ENCODE data around the gene RILPL1. TPM values are rescaled to one million over a fixed set of nuclear protein-coding genes. Genes with fewer than 3 reads are reported as not detected.

Gene RILPL1
- total and polyA plus RNA-seq, 4 donors = 1.3 to 2.7 (median 2.1) TPM

- DNase-seq (ENCODE audit: low spot score) = no peak
- 54% methylated on average over 1 of the region's 1 CpG for WGBS
- H3K27me3 ChIP-seq (ENCODE audit: control insufficient read depth in 4 of 4, insufficient read depth in 4 of 4, low read length in 3 of 4) = no peaks in the 10 kb centered on the region
- peaks cover 0 to 21% (median 9%) of the 10 kb centered on the region in 4 donors for H3K4me1 ChIP-seq (ENCODE audit: control insufficient read depth in 4 of 4, insufficient read depth in 4 of 4, low read length in 3 of 4)
- H3K9ac ChIP-seq (ENCODE audit: low read depth in 1 of 2, low read length in 2 of 2) = no peak overlapping the region
- no peak overlapping the region for H3K4me3 ChIP-seq (ENCODE audit: low read depth in 1 of 3, low read length in 3 of 3)
- H3K9me3 ChIP-seq (ENCODE audit: control insufficient read depth in 4 of 4, low read length in 3 of 4) = no peaks in the 10 kb centered on the region
- no peaks in the 10 kb centered on the region for H3K36me3 ChIP-seq (ENCODE audit: control insufficient read depth in 4 of 4, insufficient read depth in 3 of 4, low read depth in 1 of 4, low read length in 3 of 4)
- H3K27ac ChIP-seq (ENCODE audit: low read depth in 1 of 2, low read length in 2 of 2) = no peak overlapping the region
- TF ChIP-seq YY1 (IDR thresholded peaks at IDR 0.05) (no peak), EGR1 (IDR thresholded peaks at IDR 0.05; ENCODE audit: low read depth in 2 of 2) (no peak), RAD21 (IDR thresholded peaks at IDR 0.05) (no peak), TAF1 (conservative IDR thresholded peaks at IDR 0.05) (no peak), HNF4A (conservative IDR thresholded peaks at IDR 0.05) (no peak), NR2F2 (IDR thresholded peaks at IDR 0.05) (peak; percentile 84), RXRA (IDR thresholded peaks at IDR 0.05) (peak in 1 of 2 donors; percentile 35)
Observed at GRCh38 chr12:123532019-123532418, 1.5 kb downstream of the RILPL1 start.

DNA sequence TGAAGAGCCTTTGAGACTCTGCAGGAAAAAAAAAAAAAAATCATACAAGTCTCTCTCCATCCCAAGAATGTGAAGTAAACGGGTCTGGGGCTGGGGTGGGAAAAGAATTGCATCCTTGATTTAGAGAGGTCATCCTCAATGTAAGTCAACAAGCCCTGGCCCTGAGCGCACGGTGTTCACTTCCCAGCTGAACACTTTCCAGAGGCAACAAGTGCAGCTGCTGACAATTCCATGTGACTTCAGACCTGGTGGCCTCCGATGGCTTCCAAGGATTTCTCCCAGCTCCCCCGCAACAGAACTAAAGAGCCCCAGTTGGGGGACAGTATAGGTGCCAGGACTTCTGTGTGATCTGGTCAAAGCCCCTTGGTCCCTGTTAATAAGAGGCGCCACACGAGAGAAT lies 2.4 kb downstream of the RILPL1 start:
- Histone ChIP-seq H3K4me1 (ENCODE audit: control insufficient read depth in 4 of 4, insufficient read depth in 4 of 4, low read length in 3 of 4) (peaks cover 0 to 21% (median 9%) of the 10 kb centered on the region in 4 donors), H3K4me3 (ENCODE audit: low read depth in 1 of 3, low read length in 3 of 3) (no peak overlapping the region), H3K36me3 (ENCODE audit: control insufficient read depth in 4 of 4, insufficient read depth in 3 of 4, low read depth in 1 of 4, low read length in 3 of 4) (no peaks in the 10 kb centered on the region), H3K27me3 (ENCODE audit: control insufficient read depth in 4 of 4, insufficient read depth in 4 of 4, low read length in 3 of 4) (no peaks in the 10 kb centered on the region), H3K27ac (ENCODE audit: low read depth in 1 of 2, low read length in 2 of 2) (no peak overlapping the region), H3K9ac (ENCODE audit: low read depth in 1 of 2, low read length in 2 of 2) (no peak overlapping the region), H3K9me3 (ENCODE audit: control insufficient read depth in 4 of 4, low read length in 3 of 4) (no peaks in the 10 kb centered on the region)
- no peak for DNase-seq (ENCODE audit: low spot score)
- WGBS = 67% methylated on average over 7 of the region's 7 CpGs
- TF ChIP-seq ATF3 (IDR thresholded peaks at IDR 0.05) (no peak), HNF4A (conservative IDR thresholded peaks at IDR 0.05) (no peak), ZBTB33 (IDR thresholded peaks at IDR 0.05) (no peak), YY1 (IDR thresholded peaks at IDR 0.05) (no peak), MAX (IDR thresholded peaks at IDR 0.05) (no peak), HNF4G (IDR thresholded peaks at IDR 0.05) (no peak), FOXA2 (IDR thresholded peaks at IDR 0.05) (no peak)

DNA sequence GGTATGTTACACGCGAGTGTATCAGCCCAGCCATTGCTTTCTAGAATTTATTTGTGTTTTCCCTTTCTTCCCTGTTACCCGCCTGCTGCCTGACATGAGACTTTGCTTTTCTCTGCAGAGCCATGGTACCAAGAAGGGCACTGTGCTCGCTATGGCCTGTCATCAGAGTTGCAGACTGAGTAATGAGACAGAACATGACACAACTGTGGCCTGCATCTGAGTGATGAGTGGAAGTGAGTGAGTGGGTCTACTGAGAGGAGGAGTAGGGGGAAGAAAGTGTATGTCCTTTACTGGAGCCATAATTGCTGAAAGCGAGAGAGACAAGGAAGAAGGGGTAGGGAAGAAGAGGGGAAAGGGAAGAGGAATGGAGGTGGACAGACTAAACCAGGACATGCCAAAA lies 2.9 kb downstream of the RILPL1 start:
- H3K27me3 ChIP-seq (ENCODE audit: control insufficient read depth in 4 of 4, insufficient read depth in 4 of 4, low read length in 3 of 4) = no peaks in the 10 kb centered on the region
- no peak overlapping the region for H3K27ac ChIP-seq (ENCODE audit: low read depth in 1 of 2, low read length in 2 of 2)
- WGBS = 90% methylated on average over 5 of the region's 5 CpGs
- no peak for DNase-seq (ENCODE audit: low spot score)
- peaks cover 0 to 21% (median 9%) of the 10 kb centered on the region in 4 donors for H3K4me1 ChIP-seq (ENCODE audit: control insufficient read depth in 4 of 4, insufficient read depth in 4 of 4, low read length in 3 of 4)
- no peaks in the 10 kb centered on the region for H3K36me3 ChIP-seq (ENCODE audit: control insufficient read depth in 4 of 4, insufficient read depth in 3 of 4, low read depth in 1 of 4, low read length in 3 of 4)
- H3K9me3 ChIP-seq (ENCODE audit: control insufficient read depth in 4 of 4, low read length in 3 of 4) = no peaks in the 10 kb centered on the region
- no peak overlapping the region for H3K9ac ChIP-seq (ENCODE audit: low read depth in 1 of 2, low read length in 2 of 2)
- TF ChIP-seq JUND (IDR thresholded peaks at IDR 0.05) (no peak), NR2F2 (IDR thresholded peaks at IDR 0.05) (no peak), HNF4A (conservative IDR thresholded peaks at IDR 0.05) (no peak), RXRA (IDR thresholded peaks at IDR 0.05) (no peak), ZBTB33 (IDR thresholded peaks at IDR 0.05) (no peak), HNF4G (IDR thresholded peaks at IDR 0.05) (no peak), TAF1 (conservative IDR thresholded peaks at IDR 0.05) (no peak)
- H3K4me3 ChIP-seq (ENCODE audit: low read depth in 1 of 3, low read length in 3 of 3) = no peak overlapping the region
